ENCODE measurements around the gene MFSD2B. TPM values are rescaled to one million over a fixed set of nuclear protein-coding genes. Genes with fewer than 3 reads are reported as not detected.

The MFSD2B gene
- total RNA-seq, 1 experiment from 2014 or later: 0.39 TPM

- TF ChIP-seq TCF7L2 (IDR thresholded peaks at IDR 0.05; ENCODE audit: borderline replicate concordance, extremely low read depth, insufficient read depth, insufficient read length): no peak
These were observed 15.2 kb downstream of the MFSD2B start (continued) for GRCh38 chr2:24024996-24025663.

GRCh38 chr2:24026233-24026632 lies 16.3 kb downstream of the MFSD2B start:
- Histone ChIP-seq H3K4me2 (ENCODE audit: low read length) (no peak overlapping the region), H3K4me3 (replicated peaks in 1 of 2; ENCODE audit: low read depth in 1 of 2, low read length in 2 of 2) (no peak overlapping the region)

More at GRCh38 chr2:24026233-24026632, 16.3 kb downstream of the MFSD2B start:
- Histone ChIP-seq H4K20me1 (ENCODE audit: insufficient read depth) (no peaks in the 10 kb centered on the region), H3K9me3 (ENCODE audit: control insufficient read depth in 1 of 2, insufficient read depth in 1 of 2, low read depth in 1 of 2, low read length in 2 of 2) (no peaks in the 10 kb centered on the region), H2AFZ (ENCODE audit: low read depth, low read length, poor library complexity, severe bottlenecking) (no peak overlapping the region), H3K9me2 (ENCODE audit: insufficient read depth) (no peaks in the 10 kb centered on the region), H3K4me1 (ENCODE audit: control insufficient read depth in 1 of 2, insufficient read depth in 2 of 2, low read length in 2 of 2) (peaks cover 0 to 1% of the 10 kb centered on the region in 2 experiments; a peak in 1 of 4 replicates), H3K36me3 (ENCODE audit: control insufficient read depth in 1 of 2, insufficient read depth in 2 of 2, low read length in 2 of 2) (peaks cover 19 to 20% of the 10 kb centered on the region in 2 experiments), H3K79me2 (ENCODE audit: insufficient read depth, low read length) (no peaks in the 10 kb centered on the region), H3K27me3 (ENCODE audit: insufficient read depth, low read length) (no peaks in the 10 kb centered on the region), H3K27ac (ENCODE audit: low read depth, low read length) (no peak overlapping the region), H3K9ac (ENCODE audit: low read length) (no peak overlapping the region)
- ChIA-PET CTCF (no interaction called here), POLR2A (no interaction called here), RAD21 (ENCODE audit: low non-redundant PET in 1 of 2, low total read pairs in 2 of 2, uncharacterized antibody in 2 of 2, unreplicated experiment in 2 of 2) (no interaction called here)
- BruUV-seq (replicated peaks): no TSS peak
- ATAC-seq: no peak
- DNase-seq (ENCODE audit: low read depth, low spot score): no peak
- TF ChIP-seq POLR2A (IDR thresholded peaks at IDR 0.05; ENCODE audit: borderline replicate concordance, extremely low read depth, insufficient read depth, insufficient read length) (no peak), REST (IDR thresholded peaks at IDR 0.05; ENCODE audit: low read depth) (no peak), RAD21 (IDR thresholded peaks at IDR 0.05; ENCODE audit: low read depth) (no peak), CEBPB (IDR thresholded peaks at IDR 0.05; ENCODE audit: low read depth) (no peak), MAX (IDR thresholded peaks at IDR 0.05) (no peak), CTCF (IDR thresholded peaks at IDR 0.05 in 2 of 3, conservative IDR thresholded peaks at IDR 0.05 in 1 of 3; ENCODE audit: borderline replicate concordance in 1 of 3, insufficient read depth in 1 of 3, low read depth in 2 of 3, low read length in 2 of 3) (no peak), CBX3 (IDR thresholded peaks at IDR 0.05; ENCODE audit: low read depth) (no peak), ATF3 (IDR thresholded peaks at IDR 0.05) (no peak), FOSL1 (IDR thresholded peaks at IDR 0.05; ENCODE audit: low read depth) (no peak), EGR1 (IDR thresholded peaks at IDR 0.05; ENCODE audit: low read depth) (no peak), SP1 (IDR thresholded peaks at IDR 0.05; ENCODE audit: low read depth) (no peak), EZH2 (IDR thresholded peaks at IDR 0.05) (no peak), ELF1 (IDR thresholded peaks at IDR 0.05; ENCODE audit: borderline replicate concordance, low read depth) (no peak), SIN3A (IDR thresholded peaks at IDR 0.05; ENCODE audit: low read depth) (no peak), TCF7L2 (IDR thresholded peaks at IDR 0.05; ENCODE audit: borderline replicate concordance, extremely low read depth, insufficient read depth, insufficient read length) (no peak), YY1 (IDR thresholded peaks at IDR 0.05; ENCODE audit: extremely low read depth, insufficient replicate concordance, low read depth, low read length) (no peak), EZH2phosphoT487 (IDR thresholded peaks at IDR 0.05; ENCODE audit: borderline replicate concordance) (no peak), ZFX (IDR thresholded peaks at IDR 0.05) (no peak), POLR2AphosphoS5 (IDR thresholded peaks at IDR 0.05; ENCODE audit: low read depth, low read length) (no peak)
- intact Hi-C loops (cut with micrococcal nuclease): no loop called here

Data from HCT116 (cell line).